ENCODE results near the gene UFD1. TPM values are rescaled to one million over a fixed set of nuclear protein-coding genes. Genes with fewer than 3 reads are reported as not detected.
A peak's percentile ranks its signal among the peaks of the same experiment; 100 is the strongest.

Gene UFD1
- total and polyA plus RNA-seq, 9 of the 15 experiments (the other 6 are each of a cell fraction or from before 2014, with no cell fraction given): 238 to 645 (median 363) TPM

GRCh38 chr22:19480173-19480568, 1.2 kb upstream of the UFD1 start (continued):
- TF ChIP-seq, protein P1, sequence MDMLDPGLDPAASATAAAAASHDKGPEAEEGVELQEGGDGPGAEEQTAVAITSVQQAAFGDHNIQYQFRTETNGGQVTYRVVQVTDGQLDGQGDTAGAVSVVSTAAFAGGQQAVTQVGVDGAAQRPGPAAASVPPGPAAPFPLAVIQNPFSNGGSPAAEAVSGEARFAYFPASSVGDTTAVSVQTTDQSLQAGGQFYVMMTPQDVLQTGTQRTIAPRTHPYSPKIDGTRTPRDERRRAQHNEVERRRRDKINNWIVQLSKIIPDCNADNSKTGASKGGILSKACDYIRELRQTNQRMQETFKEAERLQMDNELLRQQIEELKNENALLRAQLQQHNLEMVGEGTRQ (CRISPR knock-in tag; IDR thresholded peaks at IDR 0.05): no peak
- TF ChIP-seq MLLT1 (IDR thresholded peaks at IDR 0.05) (no peak), MYC (IDR thresholded peaks at IDR 0.05; ENCODE audit: low read depth, low read length) (no peak), MYC (CRISPR knock-in tag; IDR thresholded peaks at IDR 0.05; ENCODE audit: borderline replicate concordance, low read depth) (peak; percentile 92), BRCA1 (IDR thresholded peaks at IDR 0.05) (no peak), BRCA1 (CRISPR knock-in tag; IDR thresholded peaks at IDR 0.05) (no peak), XRCC5 (IDR thresholded peaks at IDR 0.05; ENCODE audit: low read depth, low read length) (no peak), ZNF507 (tag; conservative IDR thresholded peaks at IDR 0.05) (no peak), ZBTB17 (CRISPR knock-in tag; IDR thresholded peaks at IDR 0.05) (peak; percentile 50; the same call in 1 of the 2 replicates), DACH1 (IDR thresholded peaks at IDR 0.05; ENCODE audit: partially characterized antibody) (no peak), ZNF76 (CRISPR knock-in tag; IDR thresholded peaks at IDR 0.05; ENCODE audit: borderline replicate concordance) (no peak), ZNF124 (CRISPR knock-in tag; IDR thresholded peaks at IDR 0.05) (no peak), E2F1 (CRISPR knock-in tag; IDR thresholded peaks at IDR 0.05) (no peak; the same call in 1 of the 2 replicates), ETV1 (tag; conservative IDR thresholded peaks at IDR 0.05; ENCODE audit: low read depth) (0 out of 2 replicates have a peak, but pooled peaks have one; percentile 23), ZHX1 (conservative IDR thresholded peaks at IDR 0.05; ENCODE audit: low read length) (no peak), ZC3H8 (IDR thresholded peaks at IDR 0.05) (no peak), ZNF212 (CRISPR knock-in tag; IDR thresholded peaks at IDR 0.05) (0 out of 2 replicates have a peak, but pooled peaks have one; percentile 48), SRSF3 (IDR thresholded peaks at IDR 0.05; ENCODE audit: insufficient read depth, low read length) (0 out of 2 replicates have a peak, but pooled peaks have one; percentile 86), ZSCAN32 (CRISPR knock-in tag; IDR thresholded peaks at IDR 0.05) (no peak)
- TF ChIP-seq, protein P2, sequence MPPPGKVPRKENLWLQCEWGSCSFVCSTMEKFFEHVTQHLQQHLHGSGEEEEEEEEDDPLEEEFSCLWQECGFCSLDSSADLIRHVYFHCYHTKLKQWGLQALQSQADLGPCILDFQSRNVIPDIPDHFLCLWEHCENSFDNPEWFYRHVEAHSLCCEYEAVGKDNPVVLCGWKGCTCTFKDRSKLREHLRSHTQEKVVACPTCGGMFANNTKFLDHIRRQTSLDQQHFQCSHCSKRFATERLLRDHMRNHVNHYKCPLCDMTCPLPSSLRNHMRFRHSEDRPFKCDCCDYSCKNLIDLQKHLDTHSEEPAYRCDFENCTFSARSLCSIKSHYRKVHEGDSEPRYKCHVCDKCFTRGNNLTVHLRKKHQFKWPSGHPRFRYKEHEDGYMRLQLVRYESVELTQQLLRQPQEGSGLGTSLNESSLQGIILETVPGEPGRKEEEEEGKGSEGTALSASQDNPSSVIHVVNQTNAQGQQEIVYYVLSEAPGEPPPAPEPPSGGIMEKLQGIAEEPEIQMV (tag; conservative IDR thresholded peaks at IDR 0.05; ENCODE audit: low read depth): no peak
- TF ChIP-seq, protein P3, sequence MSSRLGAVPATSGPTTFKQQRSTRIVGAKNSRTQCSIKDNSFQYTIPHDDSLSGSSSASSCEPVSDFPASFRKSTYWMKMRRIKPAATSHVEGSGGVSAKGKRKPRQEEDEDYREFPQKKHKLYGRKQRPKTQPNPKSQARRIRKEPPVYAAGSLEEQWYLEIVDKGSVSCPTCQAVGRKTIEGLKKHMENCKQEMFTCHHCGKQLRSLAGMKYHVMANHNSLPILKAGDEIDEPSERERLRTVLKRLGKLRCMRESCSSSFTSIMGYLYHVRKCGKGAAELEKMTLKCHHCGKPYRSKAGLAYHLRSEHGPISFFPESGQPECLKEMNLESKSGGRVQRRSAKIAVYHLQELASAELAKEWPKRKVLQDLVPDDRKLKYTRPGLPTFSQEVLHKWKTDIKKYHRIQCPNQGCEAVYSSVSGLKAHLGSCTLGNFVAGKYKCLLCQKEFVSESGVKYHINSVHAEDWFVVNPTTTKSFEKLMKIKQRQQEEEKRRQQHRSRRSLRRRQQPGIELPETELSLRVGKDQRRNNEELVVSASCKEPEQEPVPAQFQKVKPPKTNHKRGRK (tag; IDR thresholded peaks at IDR 0.05): no peak
